GM19395 (cell line): ENCODE results near the gene KANTR.

Experiments
- ATAC-seq: cut with Tn5 transposase; IDR thresholded peaks from one replicate; pipeline ENCODE4 v1.9.1; 2021; ENCODE audit warnings: mild to moderate bottlenecking, moderate library complexity; ENCODE audit not compliant: unreplicated experiment

KANTR gene, protein sequence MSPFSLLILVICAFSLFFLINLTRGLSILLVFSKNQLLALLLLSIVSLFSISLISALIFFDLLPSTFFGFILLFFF

GRCh38 chrX:53093748-53094581, at the start of gene KANTR:
KANTR (plus strand) TSS chrX:53094142; CDS start chrX:53124273, 30,131 bp downstream.
- ATAC-seq: peak; percentile 88

- ATAC-seq: no peak
Observed at GRCh38 chrX:53044995-53045394, 48.9 kb upstream of the KANTR start.

DNA sequence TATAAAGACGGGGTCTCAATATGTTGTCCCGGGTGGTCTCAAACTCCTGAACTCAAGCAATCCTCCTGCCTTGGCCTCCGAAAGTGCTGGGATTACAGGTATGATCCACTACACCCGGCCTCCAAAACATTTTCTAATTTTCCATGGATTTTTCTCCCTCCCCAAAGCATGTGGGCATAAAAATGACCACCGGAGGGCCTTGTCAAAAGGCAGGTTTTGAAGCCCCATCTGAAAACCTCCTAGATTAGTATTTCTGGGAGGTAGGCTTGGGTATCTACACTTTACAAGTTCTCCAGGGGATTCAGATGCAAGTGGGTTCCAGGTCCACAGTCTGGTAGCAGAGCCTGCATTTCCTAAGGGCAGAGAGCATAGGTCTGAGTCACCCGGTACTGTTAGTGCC, 46.7 kb upstream of the KANTR start:
- ATAC-seq: no peak

- no peak for ATAC-seq
Observed at GRCh38 chrX:53048169-53049126, 45.5 kb upstream of the KANTR start, which contains the start of gene GPR173. GPR173 (plus strand) TSS chrX:53048789; CDS start chrX:53076622, 27,833 bp downstream.

DNA sequence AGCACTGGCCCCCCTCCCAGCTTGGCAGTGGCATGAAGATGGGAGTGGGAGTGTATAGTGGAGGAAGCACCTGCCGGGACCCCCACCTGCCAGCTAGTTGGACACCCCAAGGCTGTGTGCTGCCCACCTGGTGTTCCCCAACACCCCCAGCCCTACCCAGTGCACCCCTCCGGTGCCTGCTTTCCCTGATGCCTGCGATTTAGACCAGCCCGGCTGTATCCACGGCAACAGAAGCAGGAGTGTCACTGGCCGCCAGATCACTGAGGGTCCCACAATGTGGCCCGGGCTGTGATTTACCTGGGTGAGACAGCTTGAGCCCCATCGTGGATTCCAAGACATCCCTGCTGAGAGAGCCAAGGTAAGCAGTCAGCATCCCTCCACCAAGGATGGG, 44.8 kb upstream of the KANTR start:
- ATAC-seq: no peak

DNA sequence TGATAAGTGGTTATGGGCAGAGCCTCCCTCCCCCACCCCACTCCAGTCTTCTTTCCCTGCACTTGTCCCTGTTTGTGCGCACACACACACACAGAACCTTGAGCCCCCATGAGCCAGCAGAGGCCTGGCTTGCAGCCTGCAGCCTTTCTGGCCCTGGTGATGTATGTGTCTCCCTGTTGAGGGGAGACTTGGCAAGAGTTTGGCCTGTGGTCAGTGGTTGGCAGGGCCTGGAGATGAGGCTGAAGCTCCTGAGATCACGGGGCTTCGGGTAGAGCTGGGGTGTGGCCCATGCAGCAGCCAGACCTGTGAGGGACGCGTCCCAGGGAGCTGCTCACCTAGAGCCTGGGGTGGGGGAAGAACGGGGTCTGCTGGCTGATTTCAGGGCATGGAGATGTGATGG, 43.1 kb upstream of the KANTR start:
- no peak for ATAC-seq

DNA sequence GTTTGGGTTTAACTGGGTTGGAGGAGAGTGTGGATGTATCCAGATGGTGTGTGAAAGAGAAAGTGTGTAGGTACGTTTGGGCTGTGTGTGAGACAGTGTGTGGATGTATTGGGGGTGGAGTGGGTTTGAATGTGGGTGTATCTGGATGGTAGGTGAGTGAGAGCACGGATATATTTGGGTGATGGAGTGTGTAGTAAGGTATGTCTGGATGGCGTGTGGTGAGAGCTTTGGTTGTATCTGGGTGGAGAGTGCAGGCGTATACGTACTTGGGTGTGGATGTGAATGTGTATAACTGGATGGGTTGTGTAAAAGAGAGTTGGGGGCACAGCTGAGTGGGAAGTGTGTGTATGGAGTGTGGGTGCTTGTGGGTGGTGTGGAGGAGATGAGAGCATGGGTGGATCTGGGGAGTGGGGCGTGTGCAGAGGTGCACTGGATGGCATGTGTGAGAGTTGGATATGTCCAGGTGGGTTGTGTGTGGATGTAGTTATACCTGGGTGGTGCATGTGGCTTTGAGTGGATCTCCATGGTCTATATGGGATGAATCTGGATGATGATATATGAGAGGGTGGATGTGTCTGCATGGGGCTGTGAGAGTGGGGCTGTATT, 38.6 kb upstream of the KANTR start:
- no peak for ATAC-seq

DNA sequence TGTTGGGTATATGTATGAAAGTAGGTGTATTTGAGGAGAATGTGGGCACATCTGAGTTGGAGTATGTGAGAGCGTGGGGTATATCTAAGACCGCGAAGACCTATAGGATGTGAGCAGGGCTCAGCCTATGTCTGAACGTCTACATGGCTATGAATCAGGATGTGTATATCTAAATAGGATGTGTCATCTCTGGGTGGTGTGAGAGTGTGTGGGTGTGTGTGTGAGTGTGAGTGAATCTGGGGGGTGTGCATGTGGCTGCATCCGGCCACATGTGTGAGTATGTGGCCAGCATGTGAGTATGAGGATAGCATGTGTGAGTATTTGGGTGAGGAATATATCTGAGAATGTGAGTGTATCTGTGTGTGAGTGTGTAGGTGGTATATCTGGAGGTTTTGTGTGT, 37.6 kb upstream of the KANTR start:
- no peak for ATAC-seq

GRCh38 chrX:53065104-53065503, 28.8 kb upstream of the KANTR start:
- ATAC-seq: no peak

DNA sequence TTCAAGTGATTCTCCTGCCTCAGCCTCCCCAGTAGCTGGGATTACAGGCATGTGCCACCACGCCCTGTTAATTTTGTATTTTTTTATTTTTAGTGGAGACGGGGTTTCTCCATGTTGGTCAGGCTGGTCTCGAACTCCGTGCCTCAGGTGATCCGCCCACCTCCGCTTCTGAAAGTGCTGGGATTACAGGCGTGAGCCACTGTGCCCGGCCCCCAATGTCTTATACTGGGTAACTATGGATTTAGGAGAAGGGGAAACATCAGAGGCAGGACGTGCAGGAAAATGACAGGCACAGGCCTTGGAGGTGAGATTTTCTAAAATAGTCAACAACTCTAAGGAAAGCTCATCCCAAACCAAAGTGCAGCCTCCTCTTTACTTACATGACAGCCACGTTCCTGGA, 22.9 kb upstream of the KANTR start:
- ATAC-seq: no peak

DNA sequence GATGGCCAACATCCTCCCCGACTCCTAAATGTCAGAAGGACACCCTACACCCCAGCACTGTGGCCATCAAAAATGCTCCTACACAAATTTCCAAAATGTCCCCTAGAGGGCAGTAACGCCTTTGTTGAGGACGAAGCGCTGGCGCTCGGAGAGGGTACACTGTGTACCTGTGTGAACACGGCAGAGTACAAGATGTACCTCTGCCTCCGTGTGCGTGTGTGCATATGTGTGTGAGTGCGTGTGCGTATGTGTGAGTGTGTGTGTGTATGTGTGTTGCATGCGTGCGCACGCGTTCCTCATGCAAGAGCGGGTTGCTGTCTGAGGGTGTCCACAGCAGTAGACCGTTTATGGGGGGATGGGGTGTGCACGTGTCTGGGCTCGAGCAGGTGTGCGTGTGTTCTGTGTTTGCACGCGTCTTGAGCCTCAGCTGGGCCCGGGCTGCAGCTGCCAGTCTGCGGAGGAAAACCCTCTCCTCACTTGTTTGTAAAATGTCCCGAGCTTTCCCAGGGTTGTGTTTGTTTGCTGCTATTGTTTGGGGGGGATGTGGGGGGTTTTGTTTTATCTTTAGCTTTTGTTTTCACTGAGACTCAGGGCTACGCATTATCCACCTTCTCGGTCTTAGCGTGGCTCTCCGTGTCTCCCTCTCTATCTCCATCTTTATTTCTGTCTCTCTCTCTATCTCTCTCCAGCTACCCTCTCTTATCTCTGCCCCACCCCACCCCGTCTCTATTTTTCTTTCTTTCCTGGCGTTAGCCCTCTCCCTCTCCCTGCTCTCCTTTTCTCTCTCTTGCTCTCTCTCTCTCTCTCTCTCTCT, 22.1 kb upstream of the KANTR start:
- peak; percentile 79 for ATAC-seq

DNA sequence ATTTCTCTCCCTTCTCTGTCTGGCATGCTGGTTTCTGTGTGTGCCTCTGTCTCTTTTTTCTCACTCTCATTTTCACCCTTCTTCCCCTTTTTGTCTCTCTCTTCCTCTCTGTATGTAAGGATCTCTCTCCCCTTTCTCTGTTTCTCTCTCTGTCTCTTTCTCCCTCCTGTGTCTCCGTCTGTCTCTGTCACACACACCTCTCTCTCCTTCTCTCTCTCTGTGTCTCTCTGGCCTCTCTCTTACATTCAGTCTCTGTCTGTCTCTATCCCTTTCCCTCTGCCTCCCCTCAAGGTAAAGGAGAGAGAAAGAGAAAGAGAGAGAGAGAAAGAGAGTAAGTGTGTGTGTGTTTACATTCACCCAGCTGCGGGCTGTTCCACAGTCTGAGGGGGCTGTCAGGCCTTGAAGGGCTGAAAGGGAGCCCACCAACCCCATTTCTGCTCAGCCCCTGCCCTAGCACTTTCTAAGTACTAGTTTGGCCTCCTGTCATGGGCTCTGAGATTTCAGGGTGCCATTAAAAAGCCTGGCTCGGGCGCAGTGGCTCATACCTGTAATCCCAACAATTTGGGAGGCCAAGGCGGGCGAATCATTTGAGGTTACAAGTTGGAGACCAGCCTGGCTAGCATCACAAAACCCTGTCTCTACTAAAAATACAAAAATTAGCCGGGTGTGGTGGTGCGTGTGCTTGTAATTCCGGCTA, 21.4 kb upstream of the KANTR start:
- ATAC-seq: no peak

- ATAC-seq: no peak
Observed at GRCh38 chrX:53073115-53073586, 20.8 kb upstream of the KANTR start.

DNA sequence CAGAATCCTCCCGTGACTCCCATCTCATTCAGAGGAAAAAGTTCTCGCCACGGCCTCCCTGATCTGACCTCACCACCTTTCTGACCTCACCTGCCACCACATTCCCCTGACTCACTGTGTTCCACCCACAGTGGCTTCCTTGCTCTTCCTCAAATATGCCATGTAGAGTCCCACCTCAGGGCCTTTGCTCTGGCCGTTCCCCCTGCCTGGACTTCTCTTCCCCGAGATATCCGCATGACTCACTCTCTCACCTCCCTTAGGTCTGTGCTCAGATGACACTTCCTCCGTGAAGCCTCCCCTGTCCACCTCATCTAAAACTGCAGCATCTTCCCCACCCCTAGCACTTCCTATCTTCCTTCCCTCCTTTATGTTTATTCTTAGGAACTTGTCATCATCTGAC, 18.9 kb upstream of the KANTR start:
- ATAC-seq: no peak

- no peak for ATAC-seq
Observed at GRCh38 chrX:53076671-53077070, 17.3 kb upstream of the KANTR start.

GRCh38 chrX:53077207-53078197, 16.4 kb upstream of the KANTR start:
- no peak for ATAC-seq

GRCh38 chrX:53078943-53079342, 15.0 kb upstream of the KANTR start:
- ATAC-seq: no peak
